ENCODE measurements around the gene NLGN3.

DNA sequence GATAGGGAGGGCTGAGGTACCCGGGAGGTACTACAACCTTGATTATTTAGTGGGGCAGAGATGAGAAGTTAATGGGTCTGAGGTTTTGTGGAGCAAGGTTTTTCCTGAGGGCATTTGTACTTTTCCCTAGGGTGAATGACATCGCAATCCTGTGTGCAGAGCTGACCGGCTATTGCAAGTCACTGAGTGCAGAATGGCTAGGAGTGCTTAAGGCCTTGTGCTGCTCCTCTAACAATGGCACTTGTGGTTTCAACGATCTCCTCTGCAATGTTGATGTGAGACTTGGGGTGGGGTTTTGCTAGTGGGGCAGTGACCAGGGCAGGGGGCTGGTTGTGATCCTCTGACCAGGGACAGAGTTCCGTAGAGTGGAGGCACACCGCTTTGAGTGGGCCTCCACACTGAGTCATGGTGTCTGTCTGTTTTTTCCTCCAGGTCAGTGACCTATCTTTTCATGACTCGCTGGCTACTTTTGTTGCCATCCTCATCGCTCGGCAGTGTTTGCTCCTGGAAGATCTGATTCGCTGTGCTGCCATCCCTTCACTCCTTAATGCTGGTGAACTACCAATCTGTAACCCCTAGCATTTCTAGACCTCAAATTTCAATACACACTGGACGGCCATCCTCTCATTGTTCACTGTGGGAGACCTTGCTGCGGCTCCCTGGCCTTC is 16.3 kb upstream of the NLGN3 start:
- TF ChIP-seq, protein P1, sequence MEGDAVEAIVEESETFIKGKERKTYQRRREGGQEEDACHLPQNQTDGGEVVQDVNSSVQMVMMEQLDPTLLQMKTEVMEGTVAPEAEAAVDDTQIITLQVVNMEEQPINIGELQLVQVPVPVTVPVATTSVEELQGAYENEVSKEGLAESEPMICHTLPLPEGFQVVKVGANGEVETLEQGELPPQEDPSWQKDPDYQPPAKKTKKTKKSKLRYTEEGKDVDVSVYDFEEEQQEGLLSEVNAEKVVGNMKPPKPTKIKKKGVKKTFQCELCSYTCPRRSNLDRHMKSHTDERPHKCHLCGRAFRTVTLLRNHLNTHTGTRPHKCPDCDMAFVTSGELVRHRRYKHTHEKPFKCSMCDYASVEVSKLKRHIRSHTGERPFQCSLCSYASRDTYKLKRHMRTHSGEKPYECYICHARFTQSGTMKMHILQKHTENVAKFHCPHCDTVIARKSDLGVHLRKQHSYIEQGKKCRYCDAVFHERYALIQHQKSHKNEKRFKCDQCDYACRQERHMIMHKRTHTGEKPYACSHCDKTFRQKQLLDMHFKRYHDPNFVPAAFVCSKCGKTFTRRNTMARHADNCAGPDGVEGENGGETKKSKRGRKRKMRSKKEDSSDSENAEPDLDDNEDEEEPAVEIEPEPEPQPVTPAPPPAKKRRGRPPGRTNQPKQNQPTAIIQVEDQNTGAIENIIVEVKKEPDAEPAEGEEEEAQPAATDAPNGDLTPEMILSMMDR (IDR thresholded peaks at IDR 0.05), result no peak
- TF ChIP-seq POLR2A (IDR thresholded peaks at IDR 0.05), result no peak
- TF ChIP-seq POLR2AphosphoS5 (IDR thresholded peaks at IDR 0.05), result no peak
